Natural killer cell (primary cell): Measurements from ENCODE around the gene MALRD1. TPM values are rescaled to one million over a fixed set of nuclear protein-coding genes. Genes with fewer than 3 reads are reported as not detected.

Source experiments
- ATAC-seq, 3 donors: fragments of 150-1000 bp in 2 of 3; fragments of 200-7000 bp in 1 of 3; cut with Tn5 transposase; 1 replicate in 1 of 3; 2 replicates in 2 of 3; pipeline ENCODE4 v1.10.0; 2021; ENCODE audit warnings: mild to moderate bottlenecking in 2 of 3, moderate library complexity in 2 of 3
- DNase-seq, 2 donors: peaks; one replicate each; pipeline versions ENCODE4 v3.0.0 to v3.0.0-alpha.2; 2013 to 2021; ENCODE audit warnings: mixed read lengths in 1 of 2
- H3K27ac ChIP-seq: one replicate; pipeline ENCODE4 v1.5.1; 2013; ENCODE audit warnings: mild to moderate bottlenecking, low read length
- H3K27me3 ChIP-seq: one replicate; pipeline ENCODE4 v1.6.1; 2013; ENCODE audit warnings: low read length; ENCODE audit not compliant: control insufficient read depth, insufficient read depth
- H3K36me3 ChIP-seq: one replicate; pipeline ENCODE4 v1.6.1; 2013; ENCODE audit warnings: low read length; ENCODE audit not compliant: control insufficient read depth, insufficient read depth
- H3K4me1 ChIP-seq: one replicate; pipeline ENCODE4 v1.6.1; 2013; ENCODE audit warnings: low read length; ENCODE audit not compliant: control insufficient read depth, insufficient read depth
- H3K4me3 ChIP-seq: one replicate; pipeline ENCODE4 v1.5.1; 2013; ENCODE audit warnings: low read length
- H3K9me3 ChIP-seq: one replicate; pipeline ENCODE4 v1.6.1; 2013; ENCODE audit warnings: low read length; ENCODE audit not compliant: control insufficient read depth, insufficient read depth
- H3K27ac Mint-ChIP-seq, 2 donors: one replicate each; pipeline ENCODE4 v1.8.0; 2022; ENCODE audit warnings: mild to moderate bottlenecking in 2 of 2, mixed read lengths in 2 of 2, moderate library complexity in 1 of 2
- H3K27me3 Mint-ChIP-seq, 2 donors: one replicate each; pipeline ENCODE4 v1.8.0; 2022; ENCODE audit warnings: low read depth in 2 of 2, mixed read lengths in 2 of 2
- H3K36me3 Mint-ChIP-seq: one replicate; pipeline ENCODE4 v1.8.0; 2022; ENCODE audit warnings: mixed read lengths
- H3K4me1 Mint-ChIP-seq, 2 donors: one replicate each; pipeline ENCODE4 v1.8.0; 2022; ENCODE audit warnings: mixed read lengths in 2 of 2
- H3K4me3 Mint-ChIP-seq: one replicate; pipeline ENCODE4 v1.8.0; 2022; ENCODE audit warnings: mild to moderate bottlenecking, moderate library complexity, mixed read lengths
- H3K9me3 Mint-ChIP-seq, 2 donors: one replicate each; pipeline ENCODE4 v1.8.0; 2022; ENCODE audit warnings: mixed read lengths in 2 of 2
- WGBS: methylation state at CpG from one replicate; pipeline ENCODE4 v1.1.7; 2013; ENCODE audit warnings: missing lambda C conversion rate; ENCODE audit not compliant: insufficient coverage; 5-methylcytosine and 5-hydroxymethylcytosine counted together
- intact Hi-C: fragments of 100-400 bp; cut with micrococcal nuclease; formaldehyde crosslinking; loops from one replicate; pipeline ENCODE4 v1.14.2; 2022
- total RNA-seq, 4 donors: library from RNA; stranded (reverse); fragments of 120-200 nt in 1 of 4; gene quantifications; one replicate each; pipeline versions ENCODE4 v1.2.3 to v1.2.4, GENCODE V29; 2013 to 2022
- TF ChIP-seq, protein P1 (sequence below): fragments of 200-600 bp; IDR thresholded peaks from one replicate; pipeline ENCODE4 v1.8.0; 2022; ENCODE audit warnings: antibody characterized with exemption

MALRD1 gene
- total RNA-seq, 3 donors from 2014 or later (not counting 1 experiment from before 2014, with no cell fraction given) = not detected

DNA sequence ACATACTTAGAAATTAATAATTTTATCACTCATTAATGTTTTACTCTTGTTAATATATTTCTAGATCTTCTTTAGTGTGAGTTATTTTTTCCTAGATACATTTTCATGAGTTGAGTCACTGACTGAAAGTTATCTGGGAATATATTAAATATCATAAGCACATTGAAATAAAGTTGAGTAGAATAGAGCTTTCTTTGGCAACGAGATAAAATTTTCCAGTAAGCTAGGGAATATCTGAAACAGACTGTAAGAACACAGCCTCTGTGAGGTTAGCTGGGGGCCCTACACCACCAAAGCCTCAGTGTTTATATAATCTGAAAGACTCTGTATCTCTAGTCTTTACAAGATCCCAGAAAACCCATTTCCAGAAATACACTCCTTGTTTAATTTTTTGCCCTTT, 419.8 kb downstream of the MALRD1 start:
- Mint-ChIP-seq H3K27ac (no peak overlapping the region), H3K4me1 (no peaks in the 10 kb centered on the region), H3K4me3 (no peak overlapping the region), H3K9me3 (peaks cover 0 to 5% of the 10 kb centered on the region in 2 donors), H3K36me3 (no peaks in the 10 kb centered on the region), H3K27me3 (no peaks in the 10 kb centered on the region)
- WGBS = 86% methylated on average over 1 of the region's 1 CpG
- no peak overlapping the region for H3K27ac ChIP-seq
- no peak overlapping the region for H3K4me3 ChIP-seq
- H3K4me1 ChIP-seq = no peaks in the 10 kb centered on the region
- H3K36me3 ChIP-seq = no peaks in the 10 kb centered on the region
- TF ChIP-seq, protein P1, sequence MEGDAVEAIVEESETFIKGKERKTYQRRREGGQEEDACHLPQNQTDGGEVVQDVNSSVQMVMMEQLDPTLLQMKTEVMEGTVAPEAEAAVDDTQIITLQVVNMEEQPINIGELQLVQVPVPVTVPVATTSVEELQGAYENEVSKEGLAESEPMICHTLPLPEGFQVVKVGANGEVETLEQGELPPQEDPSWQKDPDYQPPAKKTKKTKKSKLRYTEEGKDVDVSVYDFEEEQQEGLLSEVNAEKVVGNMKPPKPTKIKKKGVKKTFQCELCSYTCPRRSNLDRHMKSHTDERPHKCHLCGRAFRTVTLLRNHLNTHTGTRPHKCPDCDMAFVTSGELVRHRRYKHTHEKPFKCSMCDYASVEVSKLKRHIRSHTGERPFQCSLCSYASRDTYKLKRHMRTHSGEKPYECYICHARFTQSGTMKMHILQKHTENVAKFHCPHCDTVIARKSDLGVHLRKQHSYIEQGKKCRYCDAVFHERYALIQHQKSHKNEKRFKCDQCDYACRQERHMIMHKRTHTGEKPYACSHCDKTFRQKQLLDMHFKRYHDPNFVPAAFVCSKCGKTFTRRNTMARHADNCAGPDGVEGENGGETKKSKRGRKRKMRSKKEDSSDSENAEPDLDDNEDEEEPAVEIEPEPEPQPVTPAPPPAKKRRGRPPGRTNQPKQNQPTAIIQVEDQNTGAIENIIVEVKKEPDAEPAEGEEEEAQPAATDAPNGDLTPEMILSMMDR = no peak
- no peaks in the 10 kb centered on the region for H3K9me3 ChIP-seq
- H3K27me3 ChIP-seq = no peaks in the 10 kb centered on the region
- DNase-seq (no peak), ATAC-seq (no peak)
- intact Hi-C loops = no loop called here

DNA sequence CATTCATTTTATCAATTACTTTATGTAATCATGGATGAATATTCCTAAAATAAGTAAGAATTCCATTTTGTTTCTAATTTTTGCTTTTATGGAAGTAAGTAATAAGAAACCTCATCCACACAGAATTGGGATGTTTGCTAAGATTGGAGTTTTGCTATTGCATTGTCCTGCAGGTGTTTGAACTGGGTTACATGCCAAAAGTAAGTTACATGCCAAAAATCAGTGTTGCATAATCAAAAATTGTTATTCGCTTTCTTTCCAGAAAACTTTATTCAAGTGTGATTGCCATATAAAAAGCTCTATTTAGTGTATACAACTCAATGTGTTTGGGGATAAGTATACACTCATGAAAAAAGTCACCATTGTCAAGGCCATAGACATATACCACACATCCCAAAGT, 420.9 kb downstream of the MALRD1 start:
- Histone ChIP-seq H3K36me3 (no peaks in the 10 kb centered on the region), H3K4me1 (no peaks in the 10 kb centered on the region), H3K4me3 (no peak overlapping the region), H3K9me3 (no peaks in the 10 kb centered on the region), H3K27ac (no peak overlapping the region), H3K27me3 (no peaks in the 10 kb centered on the region)
- no CpG with 5 or more reads among the region's 1 CpG for WGBS
- Mint-ChIP-seq H3K9me3 (peaks cover 0 to 5% of the 10 kb centered on the region in 2 donors), H3K36me3 (no peaks in the 10 kb centered on the region), H3K27ac (no peak overlapping the region), H3K27me3 (no peaks in the 10 kb centered on the region), H3K4me3 (no peak overlapping the region), H3K4me1 (no peaks in the 10 kb centered on the region)
- intact Hi-C loops = no loop called here
- DNase-seq (no peak), ATAC-seq (no peak)
- TF ChIP-seq, protein P1 = no peak

DNA sequence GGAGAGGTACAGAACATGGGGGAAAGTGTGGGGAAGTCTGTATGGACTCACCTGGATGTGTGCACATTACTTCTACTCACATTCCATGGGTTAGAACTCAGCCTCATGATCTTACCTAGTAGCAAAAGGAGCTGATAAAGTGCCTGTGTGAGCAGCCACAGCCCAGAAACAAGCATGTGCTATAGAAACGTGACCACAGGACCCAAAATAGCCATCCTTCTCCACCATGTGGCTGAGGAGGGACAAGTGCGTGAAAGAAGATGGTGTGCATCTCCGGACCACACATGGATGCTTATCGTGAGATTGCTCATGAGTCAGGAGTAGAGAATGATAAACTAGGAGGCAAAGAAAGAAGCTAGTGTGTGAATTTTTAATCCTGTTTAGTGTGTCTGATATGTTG, 431.3 kb downstream of the MALRD1 start:
- peaks cover 5 to 7% of the 10 kb centered on the region in 2 donors for H3K9me3 Mint-ChIP-seq
- Histone ChIP-seq H3K36me3 (no peaks in the 10 kb centered on the region), H3K27me3 (no peaks in the 10 kb centered on the region), H3K4me1 (no peaks in the 10 kb centered on the region), H3K27ac (no peak overlapping the region), H3K9me3 (peaks cover 3% of the 10 kb centered on the region), H3K4me3 (no peak overlapping the region)
- H3K4me1 Mint-ChIP-seq = no peaks in the 10 kb centered on the region
- intact Hi-C loops = no loop called here
- WGBS = 62% methylated on average over 4 of the region's 4 CpGs
- ATAC-seq (no peak), DNase-seq (no peak)
- H3K4me3 Mint-ChIP-seq = no peak overlapping the region
- H3K27me3 Mint-ChIP-seq = no peaks in the 10 kb centered on the region
- TF ChIP-seq, protein P1 = no peak
- no peaks in the 10 kb centered on the region for H3K36me3 Mint-ChIP-seq
- H3K27ac Mint-ChIP-seq = no peak overlapping the region

DNA sequence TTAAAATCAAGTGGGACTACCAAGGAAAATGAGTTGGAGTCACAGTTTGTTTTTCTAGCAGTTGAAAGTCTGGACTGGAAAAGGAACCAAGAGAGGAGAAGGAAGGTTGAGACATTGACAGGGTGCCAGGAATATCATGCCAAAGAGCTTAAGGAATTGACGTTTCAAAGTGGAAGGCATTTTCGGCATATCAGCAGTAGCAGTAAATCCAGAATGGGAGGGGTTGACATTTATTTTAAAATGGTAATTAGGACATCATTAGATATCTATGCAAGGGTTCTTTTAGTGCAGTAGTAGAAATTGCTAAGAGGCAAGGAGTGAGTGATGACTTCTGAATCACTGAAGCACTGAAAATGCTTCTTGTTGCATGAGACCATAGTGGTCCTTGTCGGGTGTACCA, 431.8 kb downstream of the MALRD1 start:
- DNase-seq (no peak), ATAC-seq (no peak)
- TF ChIP-seq, protein P1 = no peak
- no peaks in the 10 kb centered on the region for H3K27me3 ChIP-seq
- intact Hi-C loops = no loop called here
- no peaks in the 10 kb centered on the region for H3K36me3 ChIP-seq
- Mint-ChIP-seq H3K9me3 (peaks cover 5 to 7% of the 10 kb centered on the region in 2 donors), H3K27ac (no peak overlapping the region), H3K36me3 (no peaks in the 10 kb centered on the region), H3K4me1 (no peaks in the 10 kb centered on the region), H3K27me3 (no peaks in the 10 kb centered on the region), H3K4me3 (no peak overlapping the region)
- 97% methylated on average over 2 of the region's 3 CpGs for WGBS
- no peak overlapping the region for H3K27ac ChIP-seq
- peaks cover 3% of the 10 kb centered on the region for H3K9me3 ChIP-seq
- no peak overlapping the region for H3K4me3 ChIP-seq
- H3K4me1 ChIP-seq = no peaks in the 10 kb centered on the region
